Ishikawa (cell line): ENCODE results near the gene ADAMTS16.

Source experiments
- FOXM1 ChIP-seq: IDR thresholded peaks from 2 replicates; pipeline ENCODE4 v1.6.1; 2012; ENCODE audit warnings: low read depth, borderline replicate concordance
- TAF1 ChIP-seq: IDR thresholded peaks from 2 replicates; pipeline ENCODE4 v1.6.1; 2012; ENCODE audit warnings: low read depth, mild to moderate bottlenecking

DNA sequence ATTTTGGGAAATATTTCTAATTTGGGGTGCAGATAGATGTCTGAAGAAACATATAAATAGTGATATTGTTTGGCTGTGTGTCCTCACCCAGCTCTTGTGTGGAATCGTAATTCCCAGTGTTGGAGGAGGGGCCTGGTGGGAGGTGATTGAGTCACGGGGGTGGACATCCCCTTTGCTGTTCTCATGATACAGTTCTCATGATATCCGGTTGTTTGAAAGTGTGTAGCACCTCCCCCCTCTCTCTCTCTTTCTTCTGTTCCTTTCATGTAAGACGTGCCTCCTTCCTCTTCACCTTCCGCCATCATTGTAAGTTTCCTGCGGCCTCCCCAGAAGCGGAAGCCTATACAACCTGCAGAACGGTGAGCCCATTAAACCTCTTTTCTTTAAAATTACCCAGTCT lies 11.4 kb upstream of the ADAMTS16 start:
- TF ChIP-seq FOXM1 (no peak), TAF1 (no peak)
